Hematopoietic multipotent progenitor cell (in vitro differentiated cells): Measurements from ENCODE around the gene CCDC107. TPM values are rescaled to one million over a fixed set of nuclear protein-coding genes. Genes with fewer than 3 reads are reported as not detected.

ENCODE experiments used
- DNase-seq, 3 donors: peaks; one replicate each; pipeline ENCODE4 v3.0.0-alpha.2; 2011 to 2015; ENCODE audit warnings: low read depth in 2 of 3, low spot score in 2 of 3
- small RNA-seq: library from RNA; depleted of rRNA; stranded (forward); fragments of <200 nt; gene quantifications from one replicate; pipeline ENCODE3, GENCODE V24; 2012
- total RNA-seq: library from RNA; depleted of rRNA; stranded (reverse); fragments of >200 nt; gene quantifications from one replicate; pipeline ENCODE4 v1.2.3, GENCODE V29; 2012

CCDC107 gene
- total RNA-seq, 1 donor: 5.7 TPM

GRCh38 chr9:35700031-35700430, 41.9 kb downstream of the CCDC107 start:
- DNase-seq: no peak

- no peak for DNase-seq
Observed at GRCh38 chr9:35700942-35701341, 42.9 kb downstream of the CCDC107 start.

GRCh38 chr9:35702696-35703095, 44.6 kb downstream of the CCDC107 start:
- no peak for DNase-seq

- no peak for DNase-seq
Observed at GRCh38 chr9:35703906-35704672, 46.0 kb downstream of the CCDC107 start.

- DNase-seq: no peak
Observed at GRCh38 chr9:35705372-35705771, 47.3 kb downstream of the CCDC107 start.

- no peak for DNase-seq
Observed at GRCh38 chr9:35705836-35706430, 47.8 kb downstream of the CCDC107 start.

GRCh38 chr9:35706951-35707350, 48.9 kb downstream of the CCDC107 start:
- no peak for DNase-seq

- no peak for DNase-seq
Observed at GRCh38 chr9:35708146-35708545, 50.1 kb downstream of the CCDC107 start.

- DNase-seq: no peak
Observed at GRCh38 chr9:35710818-35711500, 52.9 kb downstream of the CCDC107 start.

Small RNA genes within 50 kb of the gene (small RNA-seq; reads per million reads assigned to genes)
- gene RMRP: not detected
- gene RN7SL22P: not detected

Other genes starting within 250 kb of the CCDC107 start
- 17.8 TPM for gene RUSC2, start 168.2 kb upstream of the CCDC107 start, total RNA-seq
- gene TESK1, start 53.0 kb upstream of the CCDC107 start, total RNA-seq: 13.2 TPM
- gene CD72, start 39.9 kb upstream of the CCDC107 start, total RNA-seq: 6.7 TPM
- 0.54 TPM for gene SIT1, start 7.4 kb upstream of the CCDC107 start, total RNA-seq
- gene RMRP, start 273 bp upstream of the CCDC107 start, total RNA-seq: 38,740 TPM
- 1.3 TPM for gene ARHGEF39, start 6.9 kb downstream of the CCDC107 start, total RNA-seq
- gene CA9, start 15.6 kb downstream of the CCDC107 start, total RNA-seq: 0.81 TPM
- gene TPM2, start 31.6 kb downstream of the CCDC107 start, total RNA-seq: 5.7 TPM
- 414 TPM for gene TLN1, start 73.9 kb downstream of the CCDC107 start, total RNA-seq
- 25.0 TPM for gene CREB3, start 74.4 kb downstream of the CCDC107 start, total RNA-seq
- 41.5 TPM for gene GBA2, start 90.9 kb downstream of the CCDC107 start, total RNA-seq
- gene RGP1, start 91.0 kb downstream of the CCDC107 start, total RNA-seq: 16.7 TPM
- gene MSMP, start 96.0 kb downstream of the CCDC107 start, total RNA-seq: 2.4 TPM
- 1.6 TPM for gene NPR2, start 133.3 kb downstream of the CCDC107 start, total RNA-seq
- gene SPAG8, start 154.0 kb downstream of the CCDC107 start, total RNA-seq: 3.2 TPM
- 22.6 TPM for gene HINT2, start 156.8 kb downstream of the CCDC107 start, total RNA-seq
- gene FAM221B, start 170.4 kb downstream of the CCDC107 start, total RNA-seq: not detected
- gene TMEM8B, start 170.9 kb downstream of the CCDC107 start, total RNA-seq: 1.1 TPM
- gene OR13J1, start 212.1 kb downstream of the CCDC107 start, total RNA-seq: not detected
- not detected for gene HRCT1, start 247.9 kb downstream of the CCDC107 start, total RNA-seq